Hypothalamus (tissue), 51 donors: Measurements from ENCODE around the gene OLA1.

Experiments
- DNase-seq, 51 donors: peaks; one replicate each; lab custom pipeline; 2025; lab: John Stamatoyannopoulos, UW

OLA1 gene

DNA sequence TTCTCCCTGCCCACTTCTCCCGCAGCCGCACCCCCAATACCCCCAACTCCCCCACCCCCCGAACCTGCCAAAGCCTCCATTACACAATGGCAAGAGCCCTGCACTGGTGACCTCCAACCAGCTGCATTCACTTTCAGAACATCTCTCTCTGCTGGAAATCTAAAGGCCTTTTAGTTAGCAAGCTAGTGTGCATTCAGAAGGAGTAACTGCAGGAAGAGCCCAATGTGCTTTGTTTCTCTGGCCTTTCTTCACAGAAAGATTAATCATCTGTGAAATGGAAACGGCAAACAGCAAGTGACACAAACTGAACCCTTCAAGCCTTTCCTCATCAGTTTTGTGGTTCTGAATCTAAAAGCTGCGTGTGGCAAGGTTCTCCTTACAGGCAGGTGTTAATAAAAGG, 124.2 kb downstream of the OLA1 start:
- DNase-seq, result no peak

DNA sequence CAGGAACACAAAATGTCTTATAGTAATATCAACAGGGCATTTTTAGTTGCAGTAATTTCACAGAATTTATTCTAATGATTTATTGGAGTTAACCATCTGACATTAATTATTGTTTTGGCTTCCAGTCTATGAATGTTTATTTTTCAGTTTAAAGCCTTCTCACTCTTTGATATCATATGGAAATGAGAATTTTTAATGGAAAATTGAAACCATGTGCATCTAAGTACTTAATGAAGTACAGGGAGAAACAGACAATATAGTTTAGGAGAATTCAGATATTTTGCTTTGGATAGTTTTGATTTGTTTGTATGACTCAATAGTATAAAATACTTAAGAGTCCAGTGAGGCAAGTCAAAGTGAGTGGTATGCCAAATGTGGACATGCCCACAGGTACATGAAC, 126.1 kb downstream of the OLA1 start:
- DNase-seq, result no peak

DNA sequence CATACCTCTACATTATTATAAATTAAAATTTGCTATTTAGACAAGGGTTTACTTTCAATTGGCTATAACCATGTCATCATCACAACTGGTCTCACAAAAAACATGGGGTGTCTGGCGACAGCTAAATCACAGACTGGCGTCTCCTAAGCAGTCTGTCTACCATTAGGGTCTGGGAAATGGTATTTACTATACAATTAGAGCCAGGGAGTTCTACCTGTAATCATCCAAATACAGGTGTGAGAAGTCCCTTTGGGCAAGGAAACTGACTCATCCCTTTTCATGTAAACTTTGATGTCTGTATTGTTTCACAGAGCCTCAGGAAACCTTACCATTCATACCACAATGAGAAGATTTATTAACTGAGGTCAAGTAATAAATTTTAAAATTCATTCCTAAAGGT, 126.7 kb downstream of the OLA1 start:
- DNase-seq, result no peak

DNA sequence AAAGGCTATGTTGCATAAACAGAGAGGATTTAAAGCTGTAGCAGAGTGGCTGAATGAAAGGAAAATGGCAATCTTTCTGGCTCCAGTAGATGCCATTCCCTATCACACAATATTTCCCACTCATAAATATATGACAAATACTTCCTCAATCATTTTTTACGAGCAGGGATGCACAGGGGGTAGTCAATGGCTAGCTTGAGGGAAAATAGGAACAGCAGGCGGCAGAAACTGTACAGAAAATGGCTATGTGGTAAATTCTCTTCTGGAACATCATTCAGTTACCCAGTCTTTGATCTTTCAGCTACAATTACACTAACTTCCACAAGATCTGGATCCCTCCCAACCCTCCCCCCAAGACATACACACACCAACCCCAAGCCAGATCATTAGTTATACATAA, 127.2 kb downstream of the OLA1 start:
- DNase-seq, result no peak

DNA sequence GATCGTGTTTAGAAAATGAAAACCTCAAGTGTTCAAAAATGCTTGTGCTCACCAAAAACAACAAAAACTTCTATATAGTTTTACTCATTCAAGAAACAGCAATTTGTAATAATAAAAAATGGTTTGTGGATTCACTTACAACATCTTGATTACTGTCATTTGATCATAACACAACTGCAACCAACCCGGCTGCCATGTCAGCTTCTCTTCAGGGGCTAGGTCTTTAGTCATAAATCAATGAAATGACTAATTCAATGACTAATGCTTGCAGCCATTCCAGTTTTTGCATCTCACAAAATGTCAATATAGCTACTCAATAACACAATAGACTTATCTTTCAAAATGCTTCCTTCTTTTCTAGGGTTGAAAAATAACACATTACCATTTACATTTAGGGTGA, 128.0 kb downstream of the OLA1 start:
- no peak for DNase-seq

DNA sequence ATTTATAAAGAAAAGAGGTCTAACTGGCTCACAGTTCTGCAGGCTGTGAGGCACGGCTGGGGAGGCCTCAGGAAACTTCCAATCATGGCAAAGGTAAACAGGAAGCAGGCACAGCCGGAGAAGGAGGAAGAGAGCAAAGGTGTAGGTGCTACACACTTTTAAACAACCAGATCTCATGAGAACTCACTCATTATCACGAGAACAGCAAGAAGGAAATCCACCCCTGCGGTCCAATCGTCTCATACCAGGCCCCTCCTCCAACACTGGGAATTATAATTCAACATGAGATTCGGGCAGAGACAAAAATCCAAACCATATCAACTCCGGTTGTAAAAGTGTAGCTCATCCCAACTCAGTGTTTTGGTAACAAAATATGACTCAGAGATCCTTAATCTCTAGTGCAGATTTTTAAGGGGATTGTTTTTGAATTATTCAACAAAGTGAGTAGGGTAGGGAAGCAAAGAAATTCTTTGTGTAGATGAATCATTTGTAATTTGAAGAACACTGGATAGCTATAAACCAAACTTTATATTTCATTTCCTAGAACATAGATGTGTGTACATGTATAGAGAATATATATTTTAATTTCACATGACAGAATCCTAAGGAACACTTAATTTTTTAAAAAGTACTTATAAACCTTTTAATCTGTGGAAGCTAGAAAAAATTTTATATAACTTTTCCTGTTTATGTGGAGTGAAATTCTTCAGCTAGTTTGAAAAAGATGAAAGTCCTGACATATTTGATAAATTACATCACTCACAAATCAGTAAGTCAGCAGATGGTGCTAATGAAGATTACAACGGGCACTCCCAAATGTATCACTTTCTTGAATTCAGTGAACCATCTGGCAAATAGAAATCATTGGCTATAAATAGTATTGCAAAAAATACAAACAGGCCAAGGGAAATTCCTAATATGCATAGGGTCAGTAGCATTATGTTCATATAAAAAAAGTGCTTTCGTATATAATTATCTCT, 130.1 kb downstream of the OLA1 start:
- no peak for DNase-seq

DNA sequence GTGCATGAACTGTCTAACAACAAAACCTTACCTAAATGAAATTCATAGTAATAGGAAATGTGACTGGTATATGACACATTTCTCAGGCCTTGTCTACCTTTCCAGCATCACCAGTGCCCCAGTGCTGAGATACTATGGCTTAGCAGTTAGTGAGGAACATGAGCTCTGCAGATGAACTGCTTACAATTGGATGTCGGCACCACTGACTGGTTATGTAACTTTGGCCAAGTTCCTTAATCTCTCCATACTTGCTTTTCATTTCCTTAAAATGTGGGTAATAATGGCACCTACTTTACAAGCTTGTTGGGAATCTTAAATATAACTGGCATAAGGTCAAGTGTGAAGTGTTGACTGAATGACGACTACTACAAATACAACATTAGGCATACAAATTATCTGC, 136.3 kb downstream of the OLA1 start:
- no peak for DNase-seq

DNA sequence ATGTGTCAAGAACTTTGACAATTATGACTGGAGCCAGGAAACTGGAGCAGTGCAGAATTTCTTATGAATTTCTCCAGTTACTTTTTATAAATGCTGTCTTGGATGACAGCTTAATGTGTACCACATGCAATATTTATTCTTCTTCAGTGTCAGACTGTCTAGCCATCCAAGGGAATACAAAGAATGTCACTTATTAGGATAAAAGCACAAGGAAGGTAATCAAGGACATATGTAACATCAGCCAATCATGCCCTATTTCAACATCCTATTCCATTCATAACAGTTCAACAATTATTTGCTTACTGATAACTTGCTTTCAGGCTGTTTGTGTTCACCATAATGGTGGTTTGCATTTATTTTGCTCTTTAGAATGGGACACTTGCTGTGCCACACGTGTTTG, 139.8 kb downstream of the OLA1 start:
- no peak for DNase-seq

DNA sequence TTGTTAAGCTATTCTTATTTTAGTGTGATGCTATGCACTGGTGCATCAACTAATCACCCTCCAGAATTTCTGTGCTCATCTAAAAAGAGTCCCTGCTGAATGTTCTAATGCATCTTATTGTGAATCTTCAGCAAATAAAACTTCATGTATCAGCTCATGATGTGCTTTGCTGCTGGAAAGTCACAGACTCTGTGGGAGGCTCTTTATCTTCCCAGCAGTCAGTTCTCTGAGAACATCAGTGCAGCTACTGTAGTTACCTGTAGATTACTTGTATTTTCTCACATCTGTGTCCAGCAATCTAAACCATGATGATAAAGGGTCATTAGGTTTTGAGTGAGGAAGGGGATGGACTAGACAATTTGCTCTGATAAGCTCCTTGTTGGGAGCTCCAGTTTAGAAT, 141.6 kb downstream of the OLA1 start:
- no peak for DNase-seq

DNA sequence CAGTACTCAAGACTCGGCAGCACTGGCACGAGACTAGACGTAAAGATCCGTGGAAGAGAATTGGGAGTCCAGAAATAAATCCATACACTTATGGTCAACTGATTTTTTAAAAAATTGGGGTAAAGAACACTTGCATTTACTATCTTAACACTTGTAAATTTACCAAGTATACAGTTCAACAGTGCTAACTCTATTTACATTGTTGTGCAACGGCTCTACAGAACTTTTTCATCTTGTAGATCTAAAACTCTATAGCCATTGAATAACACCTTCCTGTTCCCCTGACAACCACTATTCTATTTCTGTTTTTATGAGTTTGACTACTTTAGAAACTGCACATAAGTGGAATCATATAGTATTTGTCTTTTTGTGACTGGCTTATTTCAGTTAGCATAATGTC, 153.8 kb downstream of the OLA1 start:
- no peak for DNase-seq

DNA sequence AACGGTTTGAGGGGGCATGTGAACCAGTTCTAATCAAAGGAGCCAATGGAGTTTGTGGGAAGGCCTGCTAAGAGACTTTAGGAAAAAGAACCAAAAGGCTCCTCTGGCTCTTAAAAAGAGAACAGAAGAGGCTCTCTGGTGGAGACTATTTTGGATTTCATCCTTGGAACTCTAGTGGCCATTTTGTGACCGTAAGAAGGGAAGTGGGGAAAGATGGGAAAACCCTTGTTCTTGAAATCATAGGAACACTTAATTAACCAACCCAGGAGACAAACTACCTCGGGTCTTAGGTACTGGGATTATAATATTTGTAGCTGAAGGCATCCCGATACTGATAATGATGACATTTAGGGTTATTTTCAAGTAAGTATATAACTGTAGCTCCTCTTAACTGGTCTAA, 157.9 kb downstream of the OLA1 start:
- DNase-seq, result no peak

DNA sequence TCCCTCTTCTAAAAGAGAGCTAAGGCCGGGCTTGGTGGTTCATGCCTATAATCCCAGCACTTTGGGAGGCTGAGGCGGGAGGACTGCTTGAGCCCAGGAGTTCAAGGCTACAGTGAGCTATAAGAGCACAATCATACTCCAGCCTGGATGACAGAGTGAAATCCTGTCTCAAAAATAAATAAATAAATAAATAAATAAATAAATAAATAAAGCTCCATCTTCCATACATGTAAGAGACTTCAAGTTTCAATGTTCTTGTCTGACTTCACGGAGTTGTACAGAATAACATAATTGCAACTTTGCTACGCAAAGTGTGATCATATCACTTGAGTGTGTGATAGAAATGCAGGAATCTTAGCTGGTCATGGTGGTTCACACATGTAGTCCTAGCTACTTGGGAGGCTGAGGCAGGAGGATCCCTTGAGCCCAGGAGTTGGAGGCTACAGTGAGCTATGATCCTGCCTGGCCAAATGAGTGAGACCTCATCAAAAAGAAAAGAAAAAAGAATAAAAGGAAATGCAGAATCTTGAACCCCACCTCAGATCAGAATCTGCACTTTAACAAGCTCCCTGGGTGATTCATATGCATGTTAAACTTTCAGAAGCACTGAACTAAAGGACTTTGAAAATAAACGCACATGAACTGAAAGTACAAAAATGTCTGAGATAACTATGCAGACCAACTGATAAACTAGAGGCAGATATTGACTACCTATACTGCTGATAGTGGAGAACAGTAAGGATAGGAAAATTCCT, 159.4 kb downstream of the OLA1 start:
- DNase-seq, result no peak

DNA sequence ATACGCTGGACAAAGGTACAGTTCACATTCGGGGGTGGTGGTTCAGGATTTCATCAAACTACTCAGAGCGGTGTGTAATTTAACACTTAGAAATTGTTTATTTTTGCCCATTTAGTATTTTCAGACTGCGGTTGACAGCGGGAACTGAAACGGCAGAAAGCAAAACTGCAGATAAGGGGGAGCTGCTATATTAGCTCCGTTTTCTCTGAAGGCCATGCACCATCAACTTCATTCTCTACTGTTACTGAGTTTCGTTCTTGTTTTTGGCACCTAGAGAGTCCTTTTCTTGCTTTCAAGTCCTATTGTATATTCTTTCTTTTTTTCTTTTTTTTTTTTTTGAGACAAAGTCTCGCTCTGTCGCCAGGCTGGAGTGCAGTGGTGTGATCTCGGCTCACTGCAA, 161.6 kb downstream of the OLA1 start:
- DNase-seq, result no peak

DNA sequence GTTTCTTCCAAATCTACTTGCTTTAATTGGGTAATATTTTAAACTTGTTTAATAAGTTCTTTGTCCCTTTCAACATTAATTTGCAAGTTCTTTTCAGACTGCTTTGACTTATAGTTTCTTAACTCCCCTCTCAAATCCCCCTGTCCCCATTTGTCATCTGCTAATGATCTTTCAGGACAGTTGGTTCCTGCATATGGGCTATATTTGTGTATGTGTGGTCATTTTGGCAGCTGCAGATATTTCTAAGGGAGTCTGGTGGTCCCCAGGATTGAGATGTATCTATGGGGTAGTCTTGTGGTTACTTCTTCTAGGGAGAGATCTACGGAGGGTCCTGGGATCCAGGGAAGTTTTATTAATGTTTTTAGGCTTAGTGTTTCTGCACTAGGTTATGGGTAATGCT, 162.6 kb downstream of the OLA1 start:
- no peak for DNase-seq

DNA sequence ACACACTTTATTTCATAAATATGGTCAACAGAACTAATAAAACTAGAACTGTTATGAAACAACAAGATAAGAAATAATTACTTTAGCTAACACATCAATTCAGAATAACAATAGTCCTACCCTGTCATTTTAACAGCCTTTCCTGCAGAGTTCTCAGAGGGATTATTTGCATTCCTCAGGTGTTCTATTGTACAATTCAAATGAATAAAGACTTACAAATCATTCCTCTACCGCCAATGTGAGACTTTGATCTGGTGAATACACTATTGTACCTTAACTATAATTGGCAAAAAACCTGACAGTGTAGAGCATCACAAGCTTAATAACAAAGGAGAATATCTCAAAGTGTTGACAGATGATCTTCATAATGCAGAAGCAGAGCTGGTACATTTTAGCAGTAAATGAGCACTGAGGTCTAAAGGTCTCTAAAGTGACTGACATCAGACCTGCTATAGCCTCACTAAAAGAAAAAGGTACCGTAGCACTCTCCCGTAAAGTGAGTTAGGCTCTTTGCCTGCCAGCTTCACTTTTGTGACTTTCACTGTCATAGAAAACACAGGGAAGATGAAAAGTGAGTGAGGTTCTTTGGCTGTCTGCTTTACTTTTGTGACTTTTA, 164.4 kb downstream of the OLA1 start:
- no peak for DNase-seq

DNA sequence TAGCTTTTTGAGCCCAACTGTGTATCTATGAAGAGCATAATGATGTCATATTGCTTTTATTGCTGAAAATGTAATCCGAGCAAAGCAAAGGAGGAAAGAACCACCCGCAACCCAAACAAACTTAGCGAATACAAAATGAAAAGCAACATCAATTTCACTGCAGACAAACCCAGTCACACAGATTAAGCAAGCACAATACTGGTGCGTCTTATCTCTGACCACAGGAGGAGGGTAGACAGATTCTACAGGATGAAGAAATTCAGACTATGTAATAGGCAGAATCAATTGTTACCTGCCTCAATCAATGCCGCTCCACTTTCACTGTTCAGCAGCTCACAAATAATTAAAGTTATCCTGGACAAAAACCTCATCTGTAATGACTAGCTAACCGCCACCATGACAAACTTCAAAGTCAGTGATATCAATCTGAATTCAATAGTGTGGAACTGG, 167.6 kb downstream of the OLA1 start:
- no peak for DNase-seq

DNA sequence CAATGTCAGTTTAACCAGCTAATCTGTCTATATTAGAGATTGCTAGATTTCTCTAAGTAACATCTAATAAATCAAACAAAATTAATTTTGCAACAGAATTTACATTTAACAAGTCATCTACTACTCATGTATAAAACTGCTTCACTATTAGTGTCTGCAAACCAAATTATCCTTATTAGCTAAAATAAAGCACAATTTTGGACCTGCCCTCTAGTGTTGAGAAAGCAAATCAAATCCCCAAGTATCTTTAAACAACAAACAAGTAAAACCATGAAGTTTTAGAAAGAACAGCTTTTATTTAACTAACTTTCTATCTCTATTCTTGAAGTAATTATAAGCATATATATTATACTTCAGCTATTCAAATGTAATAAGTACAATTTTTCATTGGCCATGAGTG, 170.1 kb downstream of the OLA1 start:
- DNase-seq, result no peak

DNA sequence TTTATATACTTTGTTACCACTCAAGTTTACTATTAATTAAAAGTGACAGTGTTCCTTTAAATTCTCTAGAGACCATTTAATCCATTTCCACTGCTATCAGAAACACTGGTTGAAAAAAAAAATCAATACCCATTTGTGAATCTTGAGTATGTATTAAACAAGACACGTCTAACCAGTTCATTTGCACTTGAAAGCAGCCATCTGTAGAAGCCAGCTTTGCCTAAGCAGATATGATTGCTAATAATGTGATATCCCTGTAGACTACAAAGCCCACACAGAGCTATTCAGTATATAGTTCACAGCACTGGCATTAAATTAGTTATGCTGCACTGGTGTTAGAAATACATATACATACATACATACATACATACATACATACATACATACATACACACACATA, 171.4 kb downstream of the OLA1 start:
- no peak for DNase-seq

DNA sequence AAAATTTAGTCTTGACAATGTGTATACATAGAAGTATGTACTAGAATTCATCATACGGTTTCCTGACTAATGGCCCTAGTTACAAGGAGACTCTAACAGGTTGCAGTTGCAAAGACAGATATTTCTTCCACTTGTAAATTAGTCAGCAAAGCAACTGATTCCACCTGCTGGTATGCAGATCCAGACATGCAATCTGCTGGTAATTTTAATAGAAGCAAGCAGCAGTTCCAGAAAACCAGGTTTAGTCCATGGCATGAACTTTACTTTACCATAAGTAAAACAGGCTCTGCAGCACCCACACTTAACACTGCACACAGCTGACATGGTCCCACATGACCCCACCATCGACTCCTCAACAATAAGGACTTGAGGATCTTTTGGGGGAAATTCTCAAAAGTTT, 172.3 kb downstream of the OLA1 start:
- no peak for DNase-seq

DNA sequence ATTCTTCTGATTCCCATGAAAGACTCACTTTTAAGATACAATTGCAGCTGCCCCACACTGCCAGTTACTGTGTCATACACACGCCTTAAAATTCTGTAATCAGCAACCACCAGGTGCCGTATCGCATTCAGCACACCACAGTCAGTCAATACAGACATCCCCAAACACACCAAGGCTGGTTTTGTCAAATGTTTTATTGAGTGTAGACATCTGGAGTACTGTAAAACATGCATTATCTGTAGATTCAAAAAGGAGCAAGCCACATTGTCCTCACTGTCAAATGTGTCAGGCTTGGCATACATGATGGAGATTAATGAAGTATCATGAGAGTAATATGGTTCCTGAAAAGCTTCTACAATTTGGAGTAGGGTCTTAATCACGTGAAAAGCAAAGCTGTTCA, 173.5 kb downstream of the OLA1 start:
- DNase-seq, result no peak

DNA sequence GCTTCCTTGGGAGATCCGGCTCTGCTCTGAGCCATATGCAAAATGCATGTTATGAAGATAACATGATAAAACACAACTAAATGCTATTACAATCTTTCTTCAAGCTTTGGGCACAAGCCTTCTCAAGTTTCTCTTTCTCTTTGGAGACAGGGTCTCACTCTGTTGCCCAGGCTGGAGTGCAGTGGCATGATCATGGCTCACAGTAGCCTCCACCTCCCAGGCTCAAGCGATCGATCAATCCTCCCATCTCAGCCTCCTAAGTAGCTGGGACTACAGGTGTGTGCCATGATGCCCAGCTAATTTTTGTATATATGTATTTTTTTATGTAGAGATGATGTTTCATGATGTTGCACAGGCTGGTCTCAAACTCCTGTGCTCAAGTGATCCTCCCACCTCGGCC, 175.5 kb downstream of the OLA1 start:
- no peak for DNase-seq

DNA sequence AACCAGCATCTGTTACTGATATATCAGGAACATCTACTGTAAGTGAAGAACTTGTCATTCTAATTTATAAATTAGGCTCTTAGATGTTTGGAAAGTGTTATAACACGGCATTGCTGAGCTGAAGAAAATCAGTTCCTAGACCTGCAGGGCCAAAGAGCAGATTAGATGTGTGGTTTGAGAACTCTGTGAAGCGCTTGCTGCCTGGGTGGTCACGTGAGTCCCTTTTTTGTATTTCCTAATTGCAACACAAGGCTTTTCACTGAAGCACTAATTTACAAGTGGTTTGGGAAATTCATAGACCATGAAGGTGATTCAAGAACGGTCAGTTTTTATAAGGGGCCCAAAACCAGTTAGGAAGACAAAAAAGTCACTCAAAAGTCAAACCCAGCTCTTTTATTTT, 176.3 kb downstream of the OLA1 start:
- DNase-seq, result no peak
